Activated CD4-positive, CD25-positive, alpha-beta regulatory T cell treated with anti-CD3 and anti-CD28 coated beads, Interleukin-2, amount 50 U/mL, for 16 hours (primary cell): Measurements from ENCODE around the gene UNK.

Source experiments
- DNase-seq: peaks from one replicate; pipeline ENCODE4 v3.0.0-alpha.2; 2020; ENCODE audit warnings: low read depth, low spot score

Gene UNK

DNA sequence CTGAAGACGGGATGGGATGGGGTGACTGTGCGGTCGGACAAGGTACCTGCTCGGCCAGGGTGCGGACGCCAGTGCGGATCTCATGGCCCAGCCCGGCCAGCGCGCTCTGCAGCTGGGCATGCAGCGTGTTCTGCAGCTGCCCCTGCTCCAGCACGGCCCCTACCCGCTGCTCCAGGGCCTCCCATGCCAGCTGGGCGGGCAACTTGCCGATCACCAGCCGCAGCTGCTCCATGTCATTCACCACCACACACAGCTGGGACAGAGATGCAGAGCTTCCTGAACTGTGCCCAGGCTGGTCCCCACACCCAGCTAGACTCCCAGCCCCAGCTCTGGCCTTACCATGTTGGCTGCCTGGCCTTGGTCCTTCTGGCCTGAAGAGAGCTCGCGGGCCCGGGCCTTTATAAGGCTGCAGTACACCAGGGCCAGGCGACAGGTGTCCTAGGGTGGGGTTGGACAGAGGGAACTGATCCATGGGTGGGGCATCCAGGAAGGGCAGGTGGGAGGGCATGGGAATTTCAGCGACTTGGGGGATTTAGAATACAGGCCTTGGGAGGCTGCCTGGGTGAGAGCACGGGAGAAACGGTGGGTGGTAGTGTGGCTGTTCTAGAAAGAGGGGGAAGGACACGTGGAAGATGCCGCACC is 49.8 kb downstream of the UNK start:
- DNase-seq, result no peak

DNA sequence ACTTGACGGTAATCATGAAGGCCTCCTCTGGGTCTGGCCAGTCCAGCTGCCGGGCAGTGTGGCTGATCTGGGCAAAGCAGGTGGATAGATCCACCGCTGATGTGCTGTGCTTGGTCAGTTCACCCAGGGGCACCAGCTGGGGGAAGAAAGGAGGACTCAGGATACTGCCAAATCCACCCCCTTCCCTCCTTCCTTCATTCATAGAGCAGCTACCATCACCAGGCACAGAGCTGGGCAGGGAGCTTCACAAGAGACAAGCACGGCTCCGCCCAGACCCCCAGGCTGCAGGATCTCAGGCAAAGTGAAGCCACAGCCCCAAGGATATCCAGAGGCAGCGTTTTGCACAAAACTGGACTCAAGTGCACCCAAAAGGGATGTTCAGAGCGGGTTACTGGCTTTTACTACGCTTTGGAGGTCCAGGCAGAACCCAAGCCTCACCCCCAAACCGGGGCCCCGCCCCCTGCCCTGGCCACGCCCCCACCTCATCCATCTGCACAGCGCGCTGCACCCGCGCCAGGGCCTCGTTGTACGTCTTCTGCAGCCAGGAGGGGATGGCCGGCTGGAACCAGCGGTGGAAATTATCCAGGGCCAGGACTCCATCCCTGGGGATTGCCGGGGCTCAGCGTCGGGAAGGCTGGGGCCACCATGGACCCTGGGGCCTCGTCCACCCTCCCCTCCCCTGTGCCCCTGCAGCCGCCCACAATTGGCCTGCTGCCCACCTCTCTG is 50.5 kb downstream of the UNK start:
- DNase-seq, result no peak

DNA sequence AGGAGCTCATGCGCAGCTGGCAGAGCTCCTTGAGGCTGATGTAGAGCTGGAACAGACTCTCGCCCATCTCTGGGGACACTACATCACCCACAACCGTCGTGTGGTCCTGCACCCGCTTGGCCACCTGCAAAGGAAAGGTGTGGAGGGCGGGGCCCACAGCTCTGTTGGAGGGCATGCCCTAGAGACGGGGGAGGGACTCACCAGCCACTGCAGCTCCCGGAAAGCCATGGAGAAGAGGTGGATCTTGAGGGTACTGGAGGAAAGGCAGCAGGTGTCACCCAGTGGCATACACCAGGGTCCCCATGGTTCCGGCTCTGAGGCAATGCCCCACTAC is 51.0 kb downstream of the UNK start:
- no peak for DNase-seq

GRCh38 chr17:75836605-75837004 is 52.0 kb downstream of the UNK start:
- no peak for DNase-seq

- DNase-seq, result no peak
Observed at GRCh38 chr17:75837899-75838298, 53.3 kb downstream of the UNK start.

GRCh38 chr17:75838410-75838809 is 53.8 kb downstream of the UNK start:
- no peak for DNase-seq

- DNase-seq, result no peak
Observed at GRCh38 chr17:75839942-75840798, 55.6 kb downstream of the UNK start.

- DNase-seq, result no peak
Observed at GRCh38 chr17:75840799-75841164, 56.2 kb downstream of the UNK start.

DNA sequence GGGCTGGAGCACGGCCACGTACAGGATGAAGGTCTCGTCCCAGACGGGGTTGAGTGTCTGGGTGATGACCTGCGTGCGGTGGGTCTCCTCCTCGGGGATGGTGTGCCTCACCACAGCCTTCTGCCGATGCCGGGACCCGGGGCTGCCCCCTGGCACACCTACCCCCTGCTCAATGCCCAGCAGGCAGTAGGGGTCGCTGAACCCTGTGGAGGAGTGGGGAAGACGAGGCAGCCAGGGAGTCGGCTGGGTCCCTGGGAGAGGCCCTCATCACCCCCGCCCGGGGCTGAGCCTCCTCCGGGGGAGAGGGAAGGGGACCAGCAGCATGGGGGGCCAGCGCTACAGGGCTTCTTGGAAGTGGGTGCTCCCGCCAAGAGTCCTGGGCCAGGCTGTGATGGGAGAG is 57.8 kb downstream of the UNK start:
- no peak for DNase-seq

- DNase-seq, result no peak
Observed at GRCh38 chr17:75842963-75843576, 58.5 kb downstream of the UNK start.

DNA sequence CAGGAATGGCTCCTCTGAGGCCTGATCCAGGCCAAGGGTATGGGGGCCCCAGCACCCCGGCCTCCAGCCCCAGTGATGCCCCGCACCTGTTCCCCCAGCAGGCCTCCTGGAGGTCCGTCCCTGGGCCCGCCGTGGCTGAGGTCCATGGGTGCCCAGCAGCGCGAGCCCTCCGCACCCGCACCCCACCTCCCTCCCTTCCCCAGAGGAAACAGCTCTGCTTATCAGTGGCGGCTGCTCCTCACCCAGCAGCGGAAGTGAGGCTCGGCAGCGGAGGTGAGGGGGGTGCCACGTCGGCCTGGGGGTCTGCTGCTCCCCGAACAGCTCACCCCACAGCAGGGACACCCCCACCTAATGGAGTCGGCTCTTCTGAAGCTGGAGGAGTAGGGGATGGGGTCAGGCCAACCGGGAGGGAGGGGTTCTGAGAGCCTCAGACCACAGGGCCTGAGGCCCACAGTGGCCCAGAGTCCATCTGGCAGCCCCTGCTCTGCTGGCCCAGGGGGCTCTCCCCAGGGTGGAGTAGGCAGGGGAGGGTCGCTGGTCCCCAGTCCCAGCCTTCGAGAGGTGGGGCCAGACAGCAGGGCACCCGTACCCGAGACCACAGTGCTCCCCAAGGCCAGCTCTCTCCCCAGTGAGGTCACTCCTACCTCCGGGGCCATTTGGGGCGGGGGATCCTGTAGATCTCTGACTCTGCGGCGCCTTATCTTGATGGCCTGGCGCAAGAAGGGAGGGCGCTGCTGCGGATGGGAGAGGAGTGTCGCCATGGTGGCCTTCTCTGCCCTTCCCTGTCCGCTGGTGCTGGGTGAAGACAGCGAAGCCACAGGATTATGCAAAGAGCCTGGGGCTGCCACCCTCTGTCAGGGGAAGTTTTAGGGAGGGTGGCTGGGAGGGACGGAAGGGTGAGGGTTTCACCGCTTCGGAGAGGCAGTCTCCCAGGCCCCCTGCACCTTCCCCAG is 59.2 kb downstream of the UNK start, which contains the start of gene UNC13D:
Gene UNC13D (minus strand): TSS at position 828 of the 953 bp plus-strand sequence. CDS start 67 bp downstream, at position 761.
- no peak for DNase-seq

DNA sequence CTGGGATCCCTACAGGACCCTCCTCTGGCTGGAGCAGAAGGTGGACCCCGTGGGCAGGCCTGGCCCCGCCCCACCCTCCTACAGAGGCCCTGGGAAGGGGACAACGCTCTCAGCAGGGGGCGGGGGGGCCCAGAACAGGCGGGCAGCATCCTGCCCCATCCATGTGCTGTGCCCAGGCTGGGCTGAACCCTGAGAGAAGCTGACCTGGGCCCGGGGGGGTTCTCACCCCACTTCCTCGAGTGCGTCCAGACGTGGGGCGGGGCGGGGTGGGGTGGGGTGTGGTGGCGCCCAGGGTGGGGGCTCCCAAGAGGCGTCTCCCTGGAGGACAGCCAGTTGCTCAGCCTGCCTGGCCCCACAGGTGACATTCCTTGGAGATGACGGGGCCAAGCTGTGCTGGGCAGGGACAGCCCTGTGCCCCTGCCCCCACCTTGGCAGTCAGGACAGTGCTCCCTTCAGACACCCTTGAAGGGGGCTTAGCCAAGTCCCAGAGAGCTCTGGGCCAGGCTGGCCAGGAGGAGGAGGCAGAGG is 60.0 kb downstream of the UNK start:
- no peak for DNase-seq

DNA sequence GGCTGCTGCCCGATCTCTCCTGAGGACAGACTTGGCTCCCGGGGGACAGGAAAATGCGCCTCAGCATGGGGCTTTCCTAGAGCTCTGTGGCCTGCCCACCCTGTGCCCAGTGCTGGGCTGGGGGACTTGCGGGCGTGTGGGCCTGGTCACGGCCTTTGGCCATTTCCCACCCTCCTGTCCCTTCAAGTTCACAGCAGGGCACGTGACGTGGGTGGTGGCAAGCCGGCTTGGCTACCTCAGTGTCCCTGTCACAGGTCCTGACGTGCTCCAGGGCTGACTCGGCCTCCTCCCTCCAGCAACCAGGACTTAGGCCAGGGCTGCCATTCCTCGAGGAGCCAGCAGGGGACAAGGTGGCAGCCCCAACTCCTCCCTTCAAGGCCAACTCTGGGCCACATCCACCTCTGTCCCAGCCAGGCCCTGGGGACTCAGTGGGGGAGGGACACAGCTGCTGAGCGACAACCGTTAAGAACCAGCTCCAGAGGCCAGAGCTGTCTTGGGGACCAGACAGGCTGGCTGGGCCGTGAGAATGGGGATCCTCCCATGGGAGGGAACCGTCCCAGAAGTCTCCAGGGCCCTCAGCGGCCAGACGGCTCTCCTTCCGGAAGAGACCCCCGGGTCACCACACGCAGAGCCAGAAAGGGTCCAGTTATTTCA is 60.6 kb downstream of the UNK start:
- DNase-seq, result no peak

- DNase-seq, result no peak
Observed at GRCh38 chr17:75845933-75846691, 61.5 kb downstream of the UNK start.

- DNase-seq, result no peak
Observed at GRCh38 chr17:75846692-75847613, 62.3 kb downstream of the UNK start.

DNA sequence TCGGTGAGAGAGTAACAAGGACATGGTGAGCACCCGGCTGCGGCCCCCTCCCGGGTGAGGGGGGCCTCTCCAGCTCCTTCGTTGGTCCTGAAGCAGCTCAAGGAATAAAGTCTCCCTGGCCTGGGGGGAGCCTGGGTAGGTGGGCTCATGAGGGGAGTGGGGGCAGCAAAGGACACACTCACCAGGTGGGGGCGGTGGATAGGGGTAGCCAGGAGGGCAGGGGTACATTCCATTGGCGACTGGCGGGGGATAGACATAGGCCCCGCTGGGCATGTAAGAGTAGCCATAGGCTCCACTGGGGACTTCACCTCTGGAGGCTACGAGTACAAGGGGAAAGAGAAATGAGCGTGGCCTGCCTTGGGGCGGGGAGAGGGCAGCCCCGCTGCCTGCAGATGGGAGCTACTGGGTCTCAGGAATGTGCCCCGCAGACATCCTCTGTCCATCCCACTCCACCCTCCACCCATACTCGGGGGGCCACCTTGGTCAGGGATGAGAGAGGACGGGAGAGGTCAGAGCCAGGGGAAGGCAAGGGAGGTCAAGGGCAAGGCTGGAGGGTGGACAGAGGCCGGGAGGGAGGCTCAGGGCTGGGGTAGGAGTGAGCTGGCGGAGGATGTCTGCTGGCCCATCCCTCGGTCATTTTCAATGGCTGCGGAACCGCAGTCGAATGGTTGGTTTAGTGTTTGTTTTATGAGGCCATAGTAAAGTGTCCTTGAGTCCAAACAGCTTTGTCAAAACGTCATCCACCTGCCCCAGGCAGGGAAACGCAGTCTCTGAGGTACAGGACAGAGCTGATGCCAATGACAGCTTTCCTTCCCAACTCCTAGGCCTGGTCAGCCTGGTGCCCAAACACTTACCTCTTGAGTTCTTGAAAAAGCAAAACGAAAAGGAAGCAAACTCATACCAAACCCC is 63.3 kb downstream of the UNK start:
- DNase-seq, result no peak

- peak; percentile 67 for DNase-seq
Observed at GRCh38 chr17:75848523-75849278, 64.1 kb downstream of the UNK start.
